IPS-18a (cell line): ENCODE results near the gene OSBPL5.

Experiments
- H3K27ac ChIP-seq: one replicate; pipeline ENCODE4 v1.5.1; 2013; ENCODE audit warnings: low read length
- H3K27me3 ChIP-seq: one replicate; pipeline ENCODE4 v1.6.1; 2013; ENCODE audit warnings: mild to moderate bottlenecking, low read length; ENCODE audit not compliant: control insufficient read depth, insufficient read depth
- H3K36me3 ChIP-seq: one replicate; pipeline ENCODE4 v1.6.1; 2013; ENCODE audit warnings: low read depth, low read length; ENCODE audit not compliant: control insufficient read depth
- H3K4me1 ChIP-seq: one replicate; pipeline ENCODE4 v1.6.1; 2013; ENCODE audit warnings: low read depth, low read length; ENCODE audit not compliant: control insufficient read depth
- H3K4me3 ChIP-seq: one replicate; pipeline ENCODE4 v1.5.1; 2013; ENCODE audit warnings: low read length
- H3K9ac ChIP-seq: one replicate; pipeline ENCODE4 v1.6.1; 2013; ENCODE audit warnings: mild to moderate bottlenecking, low read length, moderate library complexity
- H3K9me3 ChIP-seq: one replicate; pipeline ENCODE4 v1.6.1; 2013; ENCODE audit warnings: low read depth, low read length; ENCODE audit not compliant: control insufficient read depth

OSBPL5 gene

DNA sequence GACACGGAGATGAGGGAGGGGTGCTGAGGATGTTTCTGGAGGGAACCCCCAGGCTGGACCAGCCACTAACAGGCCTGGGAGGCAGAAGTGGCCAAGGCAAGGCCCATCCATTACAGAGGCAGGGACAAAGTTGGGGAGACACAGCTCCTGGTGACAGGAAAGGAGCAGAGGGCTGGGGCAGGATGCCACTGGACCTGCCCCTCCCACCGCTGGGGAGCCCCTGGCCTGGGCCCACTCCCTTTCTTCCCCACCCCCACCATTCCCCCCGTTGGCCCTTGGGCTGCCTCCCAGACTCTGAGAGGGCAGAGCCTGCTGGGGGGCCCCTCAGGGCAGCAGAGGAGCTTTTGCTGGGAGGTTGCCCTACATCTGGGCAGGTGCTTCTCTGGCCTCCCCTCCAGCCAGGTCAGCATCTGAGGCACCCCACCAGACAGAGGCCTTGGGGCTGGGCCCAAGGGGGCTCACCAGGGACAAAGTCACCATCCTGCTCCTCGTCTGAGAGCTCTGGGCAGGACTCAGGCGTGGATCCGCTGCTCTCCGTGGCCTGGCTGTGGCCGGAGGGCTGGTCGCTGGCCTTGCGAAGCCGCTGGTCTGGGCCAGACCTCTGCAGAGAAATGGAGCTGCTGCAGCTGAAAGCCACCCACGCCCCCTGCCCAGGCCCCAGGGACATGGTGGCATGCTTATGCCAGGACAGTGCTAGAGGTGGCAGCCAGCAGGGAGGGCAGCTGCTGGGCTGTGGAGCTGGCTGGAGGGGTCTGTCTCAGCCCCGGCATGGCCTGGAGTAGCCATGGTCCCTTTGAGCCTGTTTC is 74.8 kb downstream of the OSBPL5 start:
- H3K27ac ChIP-seq: no peak overlapping the region
- H3K9me3 ChIP-seq: no peaks in the 10 kb centered on the region
- H3K36me3 ChIP-seq: no peaks in the 10 kb centered on the region
- H3K4me3 ChIP-seq: no peak overlapping the region
- no peak overlapping the region for H3K9ac ChIP-seq
- no peaks in the 10 kb centered on the region for H3K27me3 ChIP-seq
- H3K4me1 ChIP-seq: peaks cover under 1% of the 10 kb centered on the region

DNA sequence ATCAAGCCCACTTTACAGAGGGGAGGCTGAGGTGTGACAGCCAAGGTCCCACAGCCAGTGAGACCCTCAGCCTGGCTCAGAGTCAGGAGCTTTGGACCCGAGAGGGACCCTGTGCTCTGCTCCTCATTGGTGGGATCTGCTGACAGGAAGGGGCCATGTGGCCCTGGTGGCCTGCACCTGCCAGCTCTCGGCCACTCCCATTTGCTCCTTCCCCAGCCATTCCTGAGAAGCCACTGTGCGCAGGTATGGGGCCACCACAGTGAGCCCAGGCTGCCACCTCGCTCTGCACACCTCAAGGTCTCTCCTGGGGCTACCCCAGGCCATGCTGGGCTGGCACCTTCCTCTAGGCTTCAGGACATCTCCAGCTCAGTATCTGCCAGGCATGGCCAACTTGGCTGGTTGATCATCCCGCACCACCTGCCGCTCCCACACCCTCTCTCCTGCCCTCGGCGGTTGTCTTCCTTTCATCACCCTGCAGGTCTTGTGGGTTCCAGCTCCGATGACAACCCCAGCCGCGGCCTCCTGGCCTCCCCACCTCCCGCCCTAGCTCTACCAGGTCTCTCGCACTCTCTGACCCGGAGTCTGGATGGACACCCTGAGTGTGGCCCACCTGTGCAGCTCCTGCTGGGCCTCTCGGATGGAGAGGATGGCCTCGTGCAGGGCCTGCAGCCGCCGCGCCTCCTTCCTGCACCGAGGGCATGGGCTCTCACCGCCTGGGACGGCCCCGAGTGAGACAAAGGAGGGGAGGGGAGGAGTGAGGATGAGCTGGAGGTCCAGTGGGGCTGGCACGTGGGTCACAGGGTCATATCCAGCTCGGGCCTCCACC is 75.7 kb downstream of the OSBPL5 start:
- H3K36me3 ChIP-seq: no peaks in the 10 kb centered on the region

DNA sequence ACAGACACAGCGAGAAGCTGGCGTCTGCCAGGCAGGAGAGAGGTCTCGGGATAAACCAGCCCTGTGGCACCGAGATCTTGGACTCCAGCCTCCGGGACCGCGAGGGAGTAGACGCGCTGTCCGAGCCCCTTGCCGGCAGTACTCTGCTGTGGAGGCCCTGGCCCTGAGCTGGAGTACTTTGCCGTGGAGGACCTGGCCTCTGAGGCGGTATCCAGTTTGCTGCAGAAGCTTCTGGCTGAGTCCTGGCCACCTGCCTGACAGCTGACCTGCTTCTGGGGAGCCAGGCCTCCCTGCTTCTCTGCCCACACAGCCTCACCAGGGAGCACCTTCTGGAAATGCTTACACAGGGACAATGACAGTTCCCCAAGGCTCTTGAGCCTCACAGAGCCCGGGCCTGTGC is 76.3 kb downstream of the OSBPL5 start:
- Histone ChIP-seq H3K9me3 (no peaks in the 10 kb centered on the region), H3K27ac (no peak overlapping the region), H3K9ac (no peak overlapping the region), H3K4me3 (no peak overlapping the region), H3K36me3 (no peaks in the 10 kb centered on the region), H3K27me3 (no peaks in the 10 kb centered on the region), H3K4me1 (no peaks in the 10 kb centered on the region)

More for the DNA sequence above, 75.7 kb downstream of the OSBPL5 start:
- Histone ChIP-seq H3K27me3 (no peaks in the 10 kb centered on the region), H3K9ac (no peak overlapping the region), H3K4me1 (no peaks in the 10 kb centered on the region), H3K27ac (no peak overlapping the region), H3K4me3 (no peak overlapping the region), H3K9me3 (no peaks in the 10 kb centered on the region)

DNA sequence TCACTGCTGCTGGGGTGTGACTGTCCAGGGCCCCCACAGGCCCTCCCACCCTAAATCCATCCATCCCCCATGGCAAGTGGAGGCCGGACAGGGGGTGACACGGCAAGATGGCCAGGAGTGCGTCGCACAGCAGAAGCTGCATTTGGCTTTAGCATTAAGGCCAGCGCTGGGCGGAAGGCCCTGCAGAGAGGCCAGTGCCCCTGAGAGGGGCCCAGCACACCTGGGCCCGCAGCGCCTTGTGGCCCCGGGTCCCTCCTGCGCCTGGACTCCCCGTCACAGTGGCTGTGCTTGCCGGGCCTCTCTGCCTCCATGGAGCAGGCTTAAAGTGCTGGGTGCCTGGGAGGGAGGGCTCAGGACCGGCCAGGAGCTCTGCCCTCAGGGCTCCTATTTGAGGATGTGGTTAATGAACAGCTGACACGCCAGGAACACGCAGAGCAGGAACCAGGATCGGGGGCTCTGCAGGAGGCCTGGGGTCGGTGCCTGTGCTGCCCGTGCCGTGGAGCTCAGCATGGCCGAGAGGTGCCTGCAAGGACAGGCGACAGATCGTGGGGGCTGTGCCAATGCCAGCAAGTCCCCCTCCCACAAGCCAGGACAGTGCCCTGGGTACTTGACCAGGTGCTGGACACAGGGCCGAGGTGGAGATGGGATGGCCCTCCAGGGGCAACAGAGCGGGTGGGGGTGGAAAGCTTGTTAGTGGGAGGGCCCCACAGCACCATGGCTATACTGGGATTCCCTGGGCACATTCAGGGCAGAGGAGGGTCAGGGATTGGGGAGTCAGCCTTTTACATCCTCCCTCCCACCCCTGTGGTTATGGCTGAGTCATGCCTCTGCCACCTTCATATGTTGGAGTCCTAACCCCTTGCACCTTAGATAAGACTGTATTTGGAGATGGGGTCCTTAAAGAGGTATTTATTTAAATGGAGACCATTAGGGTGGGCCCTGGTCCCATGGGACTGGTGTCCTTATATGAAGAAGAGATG is 77.0 kb downstream of the OSBPL5 start:
- no peak overlapping the region for H3K4me3 ChIP-seq
- no peaks in the 10 kb centered on the region for H3K9me3 ChIP-seq
- no peaks in the 10 kb centered on the region for H3K36me3 ChIP-seq
- H3K27me3 ChIP-seq: no peaks in the 10 kb centered on the region
- no peaks in the 10 kb centered on the region for H3K4me1 ChIP-seq
- no peak overlapping the region for H3K27ac ChIP-seq
- H3K9ac ChIP-seq: no peak overlapping the region

DNA sequence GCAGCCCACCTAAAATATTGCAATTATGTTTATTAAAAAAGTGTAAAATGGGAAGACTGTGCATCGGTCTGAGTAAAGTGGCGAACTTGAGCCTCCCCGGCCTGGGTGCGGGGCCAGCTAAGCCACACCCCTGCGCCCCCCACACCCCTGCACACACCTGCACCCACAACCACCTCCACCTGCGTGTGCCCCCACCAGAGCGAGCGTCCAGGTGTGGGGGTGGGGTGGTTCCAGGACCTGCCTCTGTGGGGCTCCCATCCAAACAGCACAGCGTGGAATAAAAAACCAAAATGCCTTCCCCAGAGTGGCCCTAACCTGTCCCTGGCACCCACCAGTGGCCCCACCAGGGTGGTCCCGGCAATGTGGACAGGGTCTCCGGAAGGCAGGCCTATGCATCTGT is 77.7 kb downstream of the OSBPL5 start:
- Histone ChIP-seq H3K9me3 (no peaks in the 10 kb centered on the region), H3K4me1 (no peaks in the 10 kb centered on the region), H3K27me3 (no peaks in the 10 kb centered on the region), H3K36me3 (no peaks in the 10 kb centered on the region), H3K4me3 (no peak overlapping the region), H3K9ac (no peak overlapping the region), H3K27ac (no peak overlapping the region)

DNA sequence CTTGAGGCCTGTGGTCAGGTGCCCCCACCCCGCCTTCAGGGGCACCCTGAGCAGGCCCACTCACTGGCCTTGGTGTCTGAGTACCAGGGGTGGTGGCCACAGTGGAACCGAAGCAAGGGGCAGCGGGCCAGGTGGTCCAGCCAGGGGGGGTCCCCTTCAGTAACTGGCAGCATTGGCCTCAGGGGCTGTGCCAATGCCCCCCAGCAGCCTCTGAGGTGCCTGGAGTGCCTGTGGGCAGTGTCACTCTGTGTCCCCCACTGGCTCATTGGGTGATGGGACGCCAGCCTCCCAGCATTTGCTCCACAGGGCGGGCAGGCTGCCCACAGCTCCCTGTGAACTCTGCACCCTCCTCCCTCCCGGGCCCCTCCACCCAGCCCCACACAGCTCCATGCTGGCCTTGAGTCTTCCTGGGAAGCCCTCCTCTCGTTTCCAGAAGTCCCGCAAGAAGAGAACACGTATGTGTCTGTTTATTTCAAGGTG is 78.4 kb downstream of the OSBPL5 start:
- H3K4me3 ChIP-seq: no peak overlapping the region
- no peak overlapping the region for H3K9ac ChIP-seq
- H3K27me3 ChIP-seq: no peaks in the 10 kb centered on the region
- H3K36me3 ChIP-seq: no peaks in the 10 kb centered on the region
- no peaks in the 10 kb centered on the region for H3K4me1 ChIP-seq
- H3K9me3 ChIP-seq: no peaks in the 10 kb centered on the region
- H3K27ac ChIP-seq: no peak overlapping the region

DNA sequence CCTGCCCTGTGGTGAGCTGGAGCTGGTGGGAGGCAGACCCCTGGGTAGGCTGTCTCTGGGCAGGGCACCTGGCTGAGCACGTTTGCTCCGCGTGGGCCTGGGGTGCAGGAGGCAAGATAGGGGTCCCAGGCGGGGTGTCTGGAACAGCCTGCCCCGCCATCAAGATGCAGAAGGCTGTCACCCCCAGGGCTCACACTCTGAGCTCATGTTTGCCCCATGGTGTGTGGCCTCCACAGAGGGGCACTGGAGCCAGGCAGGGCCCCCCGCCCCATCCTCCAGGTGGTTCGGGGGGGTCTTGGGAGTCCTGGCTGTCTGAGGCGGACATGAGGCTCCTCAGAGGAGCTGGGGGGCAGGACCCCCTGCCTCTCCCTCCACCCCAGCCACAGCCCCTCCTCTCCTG is 79.0 kb downstream of the OSBPL5 start:
- Histone ChIP-seq H3K9ac (no peak overlapping the region), H3K4me3 (no peak overlapping the region), H3K4me1 (no peaks in the 10 kb centered on the region), H3K27ac (no peak overlapping the region), H3K36me3 (no peaks in the 10 kb centered on the region), H3K9me3 (no peaks in the 10 kb centered on the region), H3K27me3 (no peaks in the 10 kb centered on the region)

DNA sequence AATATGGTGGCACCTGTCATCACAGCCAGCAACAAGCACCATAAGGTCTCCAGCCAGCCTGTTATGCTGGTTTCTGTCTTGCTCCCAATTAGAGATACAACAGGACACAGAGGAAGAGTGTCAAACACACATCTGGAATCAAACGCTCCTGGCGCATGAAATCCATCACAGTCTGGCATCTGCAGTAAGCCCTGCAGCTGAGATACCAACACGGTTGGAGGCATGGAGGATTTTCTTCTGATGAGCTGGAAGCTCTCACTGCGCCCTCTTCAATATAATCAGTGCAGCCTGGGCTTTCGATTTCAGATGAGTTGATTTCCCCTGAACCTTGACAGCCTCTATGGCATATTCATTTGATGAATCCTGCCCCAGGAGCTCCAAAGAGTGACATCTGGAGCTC is 80.1 kb downstream of the OSBPL5 start:
- Histone ChIP-seq H3K4me1 (no peaks in the 10 kb centered on the region), H3K9me3 (no peaks in the 10 kb centered on the region), H3K36me3 (no peaks in the 10 kb centered on the region), H3K27me3 (no peaks in the 10 kb centered on the region), H3K4me3 (no peak overlapping the region), H3K27ac (no peak overlapping the region), H3K9ac (no peak overlapping the region)

DNA sequence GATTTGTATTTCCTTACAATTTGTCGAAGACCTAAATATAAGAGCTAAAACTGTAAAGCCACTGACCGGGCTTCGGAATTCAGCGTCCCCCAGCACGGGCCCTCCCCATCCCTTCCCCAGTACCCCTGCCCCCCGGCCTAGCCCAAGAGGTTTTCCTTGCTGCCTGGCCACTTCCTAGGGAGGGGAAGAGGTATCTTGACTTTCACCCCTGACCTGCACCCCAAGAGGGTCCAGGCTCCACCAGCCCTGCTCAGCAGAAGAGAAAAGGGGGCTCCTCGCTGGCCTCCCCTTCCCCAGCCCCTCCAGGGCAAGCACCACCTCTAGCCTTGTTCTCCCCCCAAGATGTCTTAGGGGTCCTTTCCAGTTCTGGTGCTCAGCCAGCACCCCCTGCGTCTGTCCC is 81.8 kb downstream of the OSBPL5 start:
- Histone ChIP-seq H3K9ac (no peak overlapping the region), H3K27ac (no peak overlapping the region), H3K4me1 (no peaks in the 10 kb centered on the region), H3K27me3 (no peaks in the 10 kb centered on the region), H3K4me3 (no peak overlapping the region), H3K36me3 (no peaks in the 10 kb centered on the region), H3K9me3 (no peaks in the 10 kb centered on the region)

DNA sequence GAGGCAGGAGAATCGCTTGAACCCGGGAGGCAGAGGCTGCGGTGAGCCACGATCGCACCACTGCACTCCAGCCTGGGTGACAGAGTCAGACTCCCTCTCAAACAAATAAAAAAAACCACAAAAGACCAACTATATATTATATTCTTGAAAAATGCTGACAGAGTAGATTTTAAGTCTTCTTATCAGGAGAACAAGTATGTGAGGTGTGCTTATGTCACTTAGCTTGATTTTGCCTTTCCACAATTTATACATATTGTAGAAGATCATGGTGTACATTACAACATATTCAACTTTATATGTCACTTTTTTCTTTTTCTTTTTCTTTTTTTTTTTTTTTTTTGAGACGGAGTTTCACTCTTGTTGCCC is 83.7 kb downstream of the OSBPL5 start:
- Histone ChIP-seq H3K36me3 (no peaks in the 10 kb centered on the region), H3K4me1 (no peaks in the 10 kb centered on the region), H3K9ac (no peak overlapping the region), H3K27me3 (no peaks in the 10 kb centered on the region), H3K9me3 (no peaks in the 10 kb centered on the region), H3K4me3 (no peak overlapping the region), H3K27ac (no peak overlapping the region)

DNA sequence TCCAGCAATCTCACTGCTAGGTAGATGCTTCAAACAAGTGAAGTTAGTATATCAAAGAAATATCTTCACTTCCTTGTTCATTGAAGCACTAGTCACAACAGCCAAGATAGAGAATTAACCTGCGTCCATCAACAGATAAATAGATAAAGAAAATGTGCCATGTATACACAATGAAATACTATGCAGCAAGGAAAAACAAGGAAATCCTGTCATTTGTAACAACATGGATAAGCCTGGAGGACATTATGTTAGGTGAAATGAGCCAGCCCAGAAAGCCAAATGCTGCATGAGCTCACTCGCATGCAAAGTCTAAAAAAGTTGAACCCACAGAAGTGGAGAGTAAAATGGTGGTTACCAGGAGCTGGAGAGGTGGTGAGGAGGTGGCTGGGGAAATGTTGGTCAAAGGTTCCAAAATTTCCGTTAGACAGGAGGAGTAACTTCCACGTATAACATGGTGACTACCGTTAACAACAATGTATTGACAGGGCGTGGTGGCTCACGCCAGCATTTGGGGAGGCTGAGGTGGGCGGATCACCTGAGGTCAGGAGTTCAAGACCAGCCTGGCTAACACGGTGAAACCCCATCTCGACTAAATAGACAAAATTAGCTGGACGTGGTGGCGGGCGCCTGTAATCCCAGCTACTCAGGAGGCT is 84.3 kb downstream of the OSBPL5 start:
- Histone ChIP-seq H3K27ac (no peak overlapping the region), H3K4me3 (no peak overlapping the region), H3K9me3 (no peaks in the 10 kb centered on the region), H3K4me1 (no peaks in the 10 kb centered on the region), H3K27me3 (no peaks in the 10 kb centered on the region), H3K9ac (no peak overlapping the region), H3K36me3 (no peaks in the 10 kb centered on the region)
